Esophagus muscularis mucosa (tissue), 4 donors: ENCODE data around the gene STAT4.

Experiments
- CTCF ChIP-seq, 3 experiments: fragments of 200-600 bp in 2 of 3; fragments of 450-650 bp in 1 of 3; sonication (generic) in 2 of 3; IDR thresholded peaks; one replicate each; pipeline ENCODE4 v1.5.1; 2017 to 2019; ENCODE audit warnings: antibody characterized with exemption in 3 of 3, mild to moderate bottlenecking in 2 of 3, moderate library complexity in 1 of 3
- EP300 ChIP-seq: sonication (generic); formaldehyde crosslinking; IDR thresholded peaks from one replicate; pipeline ENCODE4 v1.6.1; 2017; ENCODE audit warnings: antibody characterized with exemption
- POLR2AphosphoS5 ChIP-seq, 2 donors: sonication (generic); formaldehyde crosslinking; IDR thresholded peaks; one replicate each; pipeline ENCODE4 v1.6.1; 2017; ENCODE audit warnings: antibody characterized with exemption in 2 of 2

GRCh38 chr2:191023235-191023679 lies 127.5 kb downstream of the STAT4 start:
- TF ChIP-seq POLR2AphosphoS5 (IDR thresholded peaks at IDR 0.05), result no peak
- no peak for TF ChIP-seq CTCF (IDR thresholded peaks at IDR 0.05)
- TF ChIP-seq EP300, result no peak
